ENCODE measurements around the gene WASHC2A.
"Not testable (repeated sequence)": the region's sequence is repeated elsewhere in the genome, so short reads cannot be mapped to it uniquely, and the experiment has no call there.

WASHC2A gene

GRCh38 chr10:50132322-50132721 lies 64.6 kb downstream of the WASHC2A start:
- H3K9ac ChIP-seq (ENCODE audit: low read length); H3K36me3 ChIP-seq (ENCODE audit: control insufficient read depth, insufficient read depth, low read length); H3K27me3 ChIP-seq (ENCODE audit: control insufficient read depth, insufficient read depth, low read length); H3K9me3 ChIP-seq (ENCODE audit: control insufficient read depth, low read length); H3K4me3 ChIP-seq (ENCODE audit: low read length); H3K4me1 ChIP-seq (ENCODE audit: control insufficient read depth, insufficient read depth, low read length): not testable (repeated sequence)

- H3K9me3 ChIP-seq (ENCODE audit: control insufficient read depth, low read length); H3K4me3 ChIP-seq (ENCODE audit: low read length); H3K27me3 ChIP-seq (ENCODE audit: control insufficient read depth, insufficient read depth, low read length); H3K9ac ChIP-seq (ENCODE audit: low read length); H3K4me1 ChIP-seq (ENCODE audit: control insufficient read depth, insufficient read depth, low read length); H3K36me3 ChIP-seq (ENCODE audit: control insufficient read depth, insufficient read depth, low read length): not testable (repeated sequence)
Measured at GRCh38 chr10:50132841-50133240, 65.1 kb downstream of the WASHC2A start.

GRCh38 chr10:50143512-50144174 lies 75.9 kb downstream of the WASHC2A start:
- not testable (repeated sequence) for H3K36me3 ChIP-seq (ENCODE audit: control insufficient read depth, insufficient read depth, low read length); H3K9ac ChIP-seq (ENCODE audit: low read length); H3K27me3 ChIP-seq (ENCODE audit: control insufficient read depth, insufficient read depth, low read length); H3K4me3 ChIP-seq (ENCODE audit: low read length); H3K4me1 ChIP-seq (ENCODE audit: control insufficient read depth, insufficient read depth, low read length); H3K9me3 ChIP-seq (ENCODE audit: control insufficient read depth, low read length)

- not testable (repeated sequence) for H3K9ac ChIP-seq (ENCODE audit: low read length); H3K9me3 ChIP-seq (ENCODE audit: control insufficient read depth, low read length); H3K27me3 ChIP-seq (ENCODE audit: control insufficient read depth, insufficient read depth, low read length); H3K36me3 ChIP-seq (ENCODE audit: control insufficient read depth, insufficient read depth, low read length); H3K4me3 ChIP-seq (ENCODE audit: low read length); H3K4me1 ChIP-seq (ENCODE audit: control insufficient read depth, insufficient read depth, low read length)
Measured at GRCh38 chr10:50145575-50145974, 77.8 kb downstream of the WASHC2A start.

GRCh38 chr10:50152792-50153272 lies 85.1 kb downstream of the WASHC2A start:
- no peaks in the 10 kb centered on the region for H3K4me1 ChIP-seq (ENCODE audit: control insufficient read depth, insufficient read depth, low read length)
- H3K36me3 ChIP-seq (ENCODE audit: control insufficient read depth, insufficient read depth, low read length): no peaks in the 10 kb centered on the region
- H3K9me3 ChIP-seq (ENCODE audit: control insufficient read depth, low read length): no peaks in the 10 kb centered on the region
- no peak overlapping the region for H3K4me3 ChIP-seq (ENCODE audit: low read length)
- no peaks in the 10 kb centered on the region for H3K27me3 ChIP-seq (ENCODE audit: control insufficient read depth, insufficient read depth, low read length)
- H3K9ac ChIP-seq (ENCODE audit: low read length): no peak overlapping the region

- not testable (repeated sequence) for H3K27me3 ChIP-seq (ENCODE audit: control insufficient read depth, insufficient read depth, low read length); H3K9ac ChIP-seq (ENCODE audit: low read length); H3K4me1 ChIP-seq (ENCODE audit: control insufficient read depth, insufficient read depth, low read length); H3K4me3 ChIP-seq (ENCODE audit: low read length); H3K9me3 ChIP-seq (ENCODE audit: control insufficient read depth, low read length); H3K36me3 ChIP-seq (ENCODE audit: control insufficient read depth, insufficient read depth, low read length)
Measured at GRCh38 chr10:50157868-50158267, 90.1 kb downstream of the WASHC2A start.

- not testable (repeated sequence) for H3K9ac ChIP-seq (ENCODE audit: low read length); H3K36me3 ChIP-seq (ENCODE audit: control insufficient read depth, insufficient read depth, low read length); H3K9me3 ChIP-seq (ENCODE audit: control insufficient read depth, low read length); H3K4me3 ChIP-seq (ENCODE audit: low read length); H3K27me3 ChIP-seq (ENCODE audit: control insufficient read depth, insufficient read depth, low read length); H3K4me1 ChIP-seq (ENCODE audit: control insufficient read depth, insufficient read depth, low read length)
Measured at GRCh38 chr10:50159856-50160255, 92.1 kb downstream of the WASHC2A start.

GRCh38 chr10:50165038-50165437 lies 97.3 kb downstream of the WASHC2A start:
- H3K9ac ChIP-seq (ENCODE audit: low read length); H3K4me1 ChIP-seq (ENCODE audit: control insufficient read depth, insufficient read depth, low read length); H3K9me3 ChIP-seq (ENCODE audit: control insufficient read depth, low read length); H3K27me3 ChIP-seq (ENCODE audit: control insufficient read depth, insufficient read depth, low read length); H3K36me3 ChIP-seq (ENCODE audit: control insufficient read depth, insufficient read depth, low read length); H3K4me3 ChIP-seq (ENCODE audit: low read length): not testable (repeated sequence)

- H3K4me1 ChIP-seq (ENCODE audit: control insufficient read depth, insufficient read depth, low read length); H3K27me3 ChIP-seq (ENCODE audit: control insufficient read depth, insufficient read depth, low read length); H3K4me3 ChIP-seq (ENCODE audit: low read length); H3K36me3 ChIP-seq (ENCODE audit: control insufficient read depth, insufficient read depth, low read length); H3K9me3 ChIP-seq (ENCODE audit: control insufficient read depth, low read length); H3K9ac ChIP-seq (ENCODE audit: low read length): not testable (repeated sequence)
Measured at GRCh38 chr10:50167833-50168232, 100.1 kb downstream of the WASHC2A start.

- H3K4me3 ChIP-seq (ENCODE audit: low read length); H3K27me3 ChIP-seq (ENCODE audit: control insufficient read depth, insufficient read depth, low read length); H3K9me3 ChIP-seq (ENCODE audit: control insufficient read depth, low read length): not testable (repeated sequence)
Measured at GRCh38 chr10:50169506-50169905, 101.8 kb downstream of the WASHC2A start.

GRCh38 chr10:50174788-50175525 lies 107.2 kb downstream of the WASHC2A start:
- H3K27me3 ChIP-seq (ENCODE audit: control insufficient read depth, insufficient read depth, low read length); H3K9me3 ChIP-seq (ENCODE audit: control insufficient read depth, low read length); H3K4me1 ChIP-seq (ENCODE audit: control insufficient read depth, insufficient read depth, low read length); H3K9ac ChIP-seq (ENCODE audit: low read length); H3K36me3 ChIP-seq (ENCODE audit: control insufficient read depth, insufficient read depth, low read length); H3K4me3 ChIP-seq (ENCODE audit: low read length): not testable (repeated sequence)

More at GRCh38 chr10:50169506-50169905, 101.8 kb downstream of the WASHC2A start:
- H3K4me1 ChIP-seq (ENCODE audit: control insufficient read depth, insufficient read depth, low read length); H3K36me3 ChIP-seq (ENCODE audit: control insufficient read depth, insufficient read depth, low read length); H3K9ac ChIP-seq (ENCODE audit: low read length): not testable (repeated sequence)

Measured in mucosa of stomach (tissue), 1 donor.